Measurements from ENCODE around the gene GRAP2.

DNA sequence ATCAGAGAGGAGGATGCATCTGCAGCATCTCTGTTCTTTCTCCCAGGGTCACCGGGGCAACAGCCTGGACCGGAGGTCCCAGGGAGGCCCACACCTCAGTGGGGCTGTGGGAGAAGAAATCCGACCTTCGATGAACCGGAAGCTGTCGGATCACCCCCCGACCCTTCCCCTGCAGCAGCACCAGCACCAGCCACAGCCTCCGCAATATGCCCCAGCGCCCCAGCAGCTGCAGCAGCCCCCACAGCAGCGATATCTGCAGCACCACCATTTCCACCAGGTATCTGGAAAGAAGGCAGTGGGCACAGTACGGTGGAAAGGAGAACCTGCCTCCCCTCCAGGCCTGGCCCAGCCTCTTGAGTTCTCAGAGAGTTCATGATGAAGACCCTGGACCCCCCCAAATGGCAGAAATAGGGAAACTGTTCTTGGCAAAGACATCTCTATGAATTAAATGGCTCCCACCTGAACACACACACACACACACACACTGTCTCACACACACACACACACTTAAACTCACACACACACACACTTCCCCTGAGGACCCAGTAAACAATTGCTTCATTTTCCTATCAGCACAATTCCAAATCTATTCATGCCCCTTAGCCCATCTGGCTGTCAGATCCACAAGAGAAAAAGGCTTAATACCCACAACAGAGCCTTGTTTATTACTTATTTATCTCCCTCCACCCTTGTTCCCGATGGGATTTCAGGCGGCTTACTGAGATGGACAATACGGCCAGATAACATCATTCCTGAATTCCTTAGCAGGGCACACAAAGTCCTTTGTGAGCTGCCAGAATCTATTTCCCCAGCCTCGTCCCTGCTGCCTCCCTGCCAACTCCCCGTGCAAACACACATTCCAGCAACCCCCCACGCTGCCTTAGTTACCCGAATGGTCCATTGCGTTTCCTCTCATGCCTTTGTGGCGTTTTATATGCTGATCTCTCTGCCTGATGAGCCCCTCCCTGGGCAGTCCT lies 67.4 kb downstream of the GRAP2 start:
- TF ChIP-seq, protein P1, sequence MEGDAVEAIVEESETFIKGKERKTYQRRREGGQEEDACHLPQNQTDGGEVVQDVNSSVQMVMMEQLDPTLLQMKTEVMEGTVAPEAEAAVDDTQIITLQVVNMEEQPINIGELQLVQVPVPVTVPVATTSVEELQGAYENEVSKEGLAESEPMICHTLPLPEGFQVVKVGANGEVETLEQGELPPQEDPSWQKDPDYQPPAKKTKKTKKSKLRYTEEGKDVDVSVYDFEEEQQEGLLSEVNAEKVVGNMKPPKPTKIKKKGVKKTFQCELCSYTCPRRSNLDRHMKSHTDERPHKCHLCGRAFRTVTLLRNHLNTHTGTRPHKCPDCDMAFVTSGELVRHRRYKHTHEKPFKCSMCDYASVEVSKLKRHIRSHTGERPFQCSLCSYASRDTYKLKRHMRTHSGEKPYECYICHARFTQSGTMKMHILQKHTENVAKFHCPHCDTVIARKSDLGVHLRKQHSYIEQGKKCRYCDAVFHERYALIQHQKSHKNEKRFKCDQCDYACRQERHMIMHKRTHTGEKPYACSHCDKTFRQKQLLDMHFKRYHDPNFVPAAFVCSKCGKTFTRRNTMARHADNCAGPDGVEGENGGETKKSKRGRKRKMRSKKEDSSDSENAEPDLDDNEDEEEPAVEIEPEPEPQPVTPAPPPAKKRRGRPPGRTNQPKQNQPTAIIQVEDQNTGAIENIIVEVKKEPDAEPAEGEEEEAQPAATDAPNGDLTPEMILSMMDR (IDR thresholded peaks at IDR 0.05; ENCODE audit: low read depth, low read length) = no peak
- TF ChIP-seq POLR2A (IDR thresholded peaks at IDR 0.05; ENCODE audit: extremely low read depth, insufficient read length) = no peak
- TF ChIP-seq, protein P2, sequence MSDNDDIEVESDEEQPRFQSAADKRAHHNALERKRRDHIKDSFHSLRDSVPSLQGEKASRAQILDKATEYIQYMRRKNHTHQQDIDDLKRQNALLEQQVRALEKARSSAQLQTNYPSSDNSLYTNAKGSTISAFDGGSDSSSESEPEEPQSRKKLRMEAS (IDR thresholded peaks at IDR 0.05; ENCODE audit: low read depth, low read length) = no peak
- no peak for TF ChIP-seq MYC (IDR thresholded peaks at IDR 0.05; ENCODE audit: low read depth, low read length)
